Liver (tissue), 9 donors: ENCODE data around the gene FCSK. TPM values are rescaled to one million over a fixed set of nuclear protein-coding genes. Genes with fewer than 3 reads are reported as not detected.

Experiments
- DNase-seq: peaks from one replicate; pipeline ENCODE4 v3.0.0-alpha.2; 2017; ENCODE audit warnings: low spot score
- H3K27ac ChIP-seq, 2 donors: one replicate each; pipeline ENCODE4 v1.7.0; 2013; ENCODE audit warnings: inconsistent platforms in 2 of 2, low read length in 2 of 2, control low read depth in 1 of 2, low read depth in 1 of 2, mild to moderate bottlenecking in 1 of 2
- H3K27me3 ChIP-seq, 4 donors: one replicate each; pipeline versions ENCODE4 v1.6.1 to v1.7.0; 2013; ENCODE audit warnings: low read length in 3 of 4, inconsistent platforms in 1 of 4, mild to moderate bottlenecking in 1 of 4, moderate library complexity in 1 of 4; ENCODE audit not compliant: control insufficient read depth in 4 of 4, insufficient read depth in 4 of 4
- H3K36me3 ChIP-seq, 4 donors: one replicate each; pipeline versions ENCODE4 v1.6.1 to v1.7.0; 2013; ENCODE audit warnings: low read length in 3 of 4, mild to moderate bottlenecking in 3 of 4, low read depth in 1 of 4, moderate library complexity in 1 of 4; ENCODE audit not compliant: control insufficient read depth in 4 of 4, insufficient read depth in 3 of 4
- H3K4me1 ChIP-seq, 4 donors: one replicate each; pipeline versions ENCODE4 v1.6.1 to v1.7.0; 2013; ENCODE audit warnings: low read length in 3 of 4, mild to moderate bottlenecking in 3 of 4, moderate library complexity in 1 of 4; ENCODE audit not compliant: control insufficient read depth in 4 of 4, insufficient read depth in 4 of 4
- H3K4me3 ChIP-seq, 3 donors: one replicate each; pipeline versions ENCODE4 v1.6.1 to v1.7.0; 2013; ENCODE audit warnings: low read length in 3 of 3, control low read depth in 1 of 3, low read depth in 1 of 3, mild to moderate bottlenecking in 1 of 3
- H3K9ac ChIP-seq, 2 donors: one replicate each; pipeline ENCODE4 v1.7.0; 2013; ENCODE audit warnings: low read length in 2 of 2, mild to moderate bottlenecking in 2 of 2, moderate library complexity in 2 of 2, control low read depth in 1 of 2, low read depth in 1 of 2
- H3K9me3 ChIP-seq, 4 donors: one replicate each; pipeline versions ENCODE4 v1.6.1 to v1.7.0; 2013; ENCODE audit warnings: low read length in 3 of 4; ENCODE audit not compliant: control insufficient read depth in 4 of 4
- FOXA1 ChIP-seq: IDR thresholded peaks from 2 replicates; pipeline ENCODE4 v1.6.1; 2016; ENCODE audit warnings: antibody characterized with exemption
- FOXA2 ChIP-seq: IDR thresholded peaks from 2 replicates; pipeline ENCODE4 v1.6.1; 2016; ENCODE audit warnings: antibody characterized with exemption
- GABPA ChIP-seq, 2 donors: IDR thresholded peaks in 1 of 2; conservative IDR thresholded peaks in 1 of 2; 2 replicates each; pipeline ENCODE4 v1.6.1; 2016; ENCODE audit warnings: antibody characterized with exemption in 2 of 2, mild to moderate bottlenecking in 1 of 2, moderate library complexity in 1 of 2
- HNF4A ChIP-seq, 2 donors: conservative IDR thresholded peaks; 2 replicates each; pipeline ENCODE4 v1.6.1; 2016; ENCODE audit warnings: antibody characterized with exemption in 2 of 2, mild to moderate bottlenecking in 2 of 2
- HNF4G ChIP-seq: IDR thresholded peaks from 2 replicates; pipeline ENCODE4 v1.6.1; 2016; ENCODE audit warnings: antibody characterized with exemption
- JUND ChIP-seq, 2 donors: IDR thresholded peaks; 2 replicates each; pipeline ENCODE4 v1.6.1; 2016; ENCODE audit warnings: antibody characterized with exemption in 2 of 2
- NR2F2 ChIP-seq: IDR thresholded peaks from 2 replicates; pipeline ENCODE4 v1.6.1; 2016; ENCODE audit warnings: antibody characterized with exemption
- RAD21 ChIP-seq, 2 donors: IDR thresholded peaks; 2 replicates each; pipeline ENCODE4 v1.6.1; 2016; ENCODE audit warnings: antibody characterized with exemption in 2 of 2, mild to moderate bottlenecking in 2 of 2
- RXRA ChIP-seq, 2 donors: IDR thresholded peaks; 2 replicates each; pipeline ENCODE4 v1.6.1; 2017 to 2018; ENCODE audit warnings: antibody characterized with exemption in 2 of 2, mild to moderate bottlenecking in 1 of 2
- SP1 ChIP-seq: IDR thresholded peaks from 2 replicates; pipeline ENCODE4 v1.6.1; 2018; ENCODE audit warnings: antibody characterized with exemption, mild to moderate bottlenecking
- TAF1 ChIP-seq: conservative IDR thresholded peaks from 2 replicates; pipeline ENCODE4 v1.6.1; 2016; ENCODE audit warnings: antibody characterized with exemption, mild to moderate bottlenecking
- YY1 ChIP-seq: IDR thresholded peaks from 2 replicates; pipeline ENCODE4 v1.6.1; 2016; ENCODE audit warnings: antibody characterized with exemption, mild to moderate bottlenecking
- WGBS: extraction: QIAGEN DNeasy Blood & Tissue Kit; methylation state at CpG from one replicate; pipeline ENCODE4 v1.1.7; 2013; 5-methylcytosine and 5-hydroxymethylcytosine counted together
- polyA plus RNA-seq, 2 donors: library from polyadenylated mRNA; stranded (reverse) in 1 of 2; unstranded in 1 of 2; fragments of 200-250 nt in 1 of 2; fragments of >200 nt in 1 of 2; fragmentation: Nextera tagmentation in 1 of 2; extraction: Ambion mirVana in 1 of 2; gene quantifications; one replicate each; pipeline versions ENCODE4 v1.2.1 to v1.2.3, GENCODE V29; 2013 to 2015
- total RNA-seq, 2 donors: library from RNA; depleted of rRNA; stranded (reverse); fragments of >200 nt; gene quantifications; one replicate each; pipeline ENCODE4 v1.2.3, GENCODE V29; 2014
- TF ChIP-seq, protein P1 (sequence below): IDR thresholded peaks from 2 replicates; pipeline ENCODE4 v1.6.1; 2016; ENCODE audit warnings: antibody characterized with exemption, mild to moderate bottlenecking
- TF ChIP-seq, protein P2 (sequence below): IDR thresholded peaks from 2 replicates; pipeline ENCODE4 v1.6.1; 2016; ENCODE audit warnings: antibody characterized with exemption
- TF ChIP-seq, protein P3 (sequence below): IDR thresholded peaks from 2 replicates; pipeline ENCODE4 v1.6.1; 2016; ENCODE audit warnings: antibody characterized with exemption
- TF ChIP-seq, protein P4 (sequence below): IDR thresholded peaks from 2 replicates; pipeline ENCODE4 v1.6.1; 2016; ENCODE audit warnings: antibody characterized with exemption
- donor health status: healthy.
- donor health status: healthy.
- donor health status: healthy.
- donor health status: healthy.
- donor health status: healthy.

FCSK gene
- total and polyA plus RNA-seq, 4 donors = 4.3 to 20.2 (median 8.5) TPM

DNA sequence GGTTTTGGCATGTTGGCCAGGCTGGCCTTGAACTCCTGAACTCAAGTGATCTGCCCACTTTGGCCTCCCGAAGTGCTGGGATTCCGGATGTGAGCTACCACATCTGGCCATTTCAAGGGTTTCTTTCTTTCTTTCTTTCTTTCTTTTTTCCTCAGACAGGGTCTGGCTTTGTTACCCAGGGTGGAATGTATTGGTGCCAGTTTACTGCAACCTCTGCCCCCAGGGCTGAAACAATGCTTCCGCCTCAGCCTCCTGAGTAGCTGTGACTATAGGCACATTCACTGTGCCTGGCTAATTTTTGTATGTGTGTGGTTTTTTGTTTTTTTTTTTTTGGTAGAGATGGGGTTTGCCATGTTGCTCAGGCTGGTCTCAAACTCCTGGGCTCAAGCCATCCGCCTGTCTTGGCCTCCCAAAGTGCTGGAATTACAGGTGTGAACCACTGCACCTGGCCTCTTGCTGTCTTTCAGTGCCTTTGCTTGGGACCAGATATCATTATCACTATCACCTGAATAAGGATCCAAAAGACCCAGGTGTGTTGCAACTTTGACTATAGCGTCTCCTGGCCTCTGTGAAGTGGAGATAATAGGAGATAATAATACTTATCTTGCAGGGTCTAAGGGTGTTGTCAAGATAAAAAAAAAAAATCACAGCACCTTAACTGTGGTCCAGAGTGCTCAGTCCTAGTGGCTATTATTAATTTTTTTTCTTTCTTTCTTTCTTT is 3.2 kb downstream of the FCSK start:
- Histone ChIP-seq H3K9ac (no peak overlapping the region), H3K27ac (no peak overlapping the region), H3K4me1 (peaks cover 2 to 17% (median 5%) of the 10 kb centered on the region in 4 donors), H3K36me3 (no peaks in the 10 kb centered on the region), H3K4me3 (no peak overlapping the region), H3K27me3 (no peaks in the 10 kb centered on the region), H3K9me3 (no peaks in the 10 kb centered on the region)
- DNase-seq = no peak
- WGBS = 87% methylated on average over 5 of the region's 5 CpGs
- TF ChIP-seq, protein P1, sequence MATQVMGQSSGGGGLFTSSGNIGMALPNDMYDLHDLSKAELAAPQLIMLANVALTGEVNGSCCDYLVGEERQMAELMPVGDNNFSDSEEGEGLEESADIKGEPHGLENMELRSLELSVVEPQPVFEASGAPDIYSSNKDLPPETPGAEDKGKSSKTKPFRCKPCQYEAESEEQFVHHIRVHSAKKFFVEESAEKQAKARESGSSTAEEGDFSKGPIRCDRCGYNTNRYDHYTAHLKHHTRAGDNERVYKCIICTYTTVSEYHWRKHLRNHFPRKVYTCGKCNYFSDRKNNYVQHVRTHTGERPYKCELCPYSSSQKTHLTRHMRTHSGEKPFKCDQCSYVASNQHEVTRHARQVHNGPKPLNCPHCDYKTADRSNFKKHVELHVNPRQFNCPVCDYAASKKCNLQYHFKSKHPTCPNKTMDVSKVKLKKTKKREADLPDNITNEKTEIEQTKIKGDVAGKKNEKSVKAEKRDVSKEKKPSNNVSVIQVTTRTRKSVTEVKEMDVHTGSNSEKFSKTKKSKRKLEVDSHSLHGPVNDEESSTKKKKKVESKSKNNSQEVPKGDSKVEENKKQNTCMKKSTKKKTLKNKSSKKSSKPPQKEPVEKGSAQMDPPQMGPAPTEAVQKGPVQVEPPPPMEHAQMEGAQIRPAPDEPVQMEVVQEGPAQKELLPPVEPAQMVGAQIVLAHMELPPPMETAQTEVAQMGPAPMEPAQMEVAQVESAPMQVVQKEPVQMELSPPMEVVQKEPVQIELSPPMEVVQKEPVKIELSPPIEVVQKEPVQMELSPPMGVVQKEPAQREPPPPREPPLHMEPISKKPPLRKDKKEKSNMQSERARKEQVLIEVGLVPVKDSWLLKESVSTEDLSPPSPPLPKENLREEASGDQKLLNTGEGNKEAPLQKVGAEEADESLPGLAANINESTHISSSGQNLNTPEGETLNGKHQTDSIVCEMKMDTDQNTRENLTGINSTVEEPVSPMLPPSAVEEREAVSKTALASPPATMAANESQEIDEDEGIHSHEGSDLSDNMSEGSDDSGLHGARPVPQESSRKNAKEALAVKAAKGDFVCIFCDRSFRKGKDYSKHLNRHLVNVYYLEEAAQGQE = no peak
- TF ChIP-seq TAF1 (no peak), NR2F2 (no peak), HNF4G (no peak), JUND (IDR thresholded peaks at IDR 0.05) (no peak), FOXA2 (no peak), RXRA (IDR thresholded peaks at IDR 0.05) (no peak)
- TF ChIP-seq, protein P2, sequence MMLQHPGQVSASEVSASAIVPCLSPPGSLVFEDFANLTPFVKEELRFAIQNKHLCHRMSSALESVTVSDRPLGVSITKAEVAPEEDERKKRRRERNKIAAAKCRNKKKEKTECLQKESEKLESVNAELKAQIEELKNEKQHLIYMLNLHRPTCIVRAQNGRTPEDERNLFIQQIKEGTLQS = no peak
- TF ChIP-seq, protein P3, sequence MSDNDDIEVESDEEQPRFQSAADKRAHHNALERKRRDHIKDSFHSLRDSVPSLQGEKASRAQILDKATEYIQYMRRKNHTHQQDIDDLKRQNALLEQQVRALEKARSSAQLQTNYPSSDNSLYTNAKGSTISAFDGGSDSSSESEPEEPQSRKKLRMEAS = no peak

DNA sequence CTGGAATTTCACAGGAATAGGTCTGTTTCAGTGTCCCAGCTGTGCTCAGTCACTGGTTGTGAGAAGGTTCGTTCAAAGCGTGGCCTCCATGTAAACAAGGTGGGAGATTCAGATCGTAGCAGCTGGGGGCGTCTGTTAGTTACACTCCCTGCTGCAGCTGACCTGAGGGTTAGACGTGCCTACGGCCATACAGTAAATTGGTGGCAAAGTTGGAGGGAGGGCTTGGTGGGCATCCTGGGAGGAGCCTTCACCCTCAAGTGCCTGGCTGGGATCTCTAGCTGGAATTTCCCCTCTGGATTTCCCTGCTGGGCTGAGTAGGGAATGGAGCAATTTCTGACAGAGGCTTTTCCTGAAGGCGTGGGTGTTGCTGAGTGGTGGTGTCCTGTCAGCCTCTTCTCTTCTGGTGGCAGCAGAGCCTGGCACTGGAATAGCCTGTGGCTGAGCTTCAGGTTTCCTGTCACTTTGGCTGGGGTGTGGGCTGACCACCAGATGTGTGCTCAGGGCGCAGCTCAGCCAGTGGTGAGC is 6.4 kb downstream of the FCSK start:
- H3K27ac ChIP-seq = no peak overlapping the region
- H3K4me1 ChIP-seq = peaks cover 0 to 3% (median 1%) of the 10 kb centered on the region in 4 donors
- H3K36me3 ChIP-seq = peaks cover 0 to 17% (median 7%) of the 10 kb centered on the region in 4 donors
- TF ChIP-seq YY1 (no peak), NR2F2 (no peak), SP1 (no peak), TAF1 (no peak), FOXA1 (no peak), HNF4A (conservative IDR thresholded peaks at IDR 0.05) (no peak), JUND (IDR thresholded peaks at IDR 0.05) (no peak), RAD21 (IDR thresholded peaks at IDR 0.05) (no peak), HNF4G (no peak), RXRA (IDR thresholded peaks at IDR 0.05) (no peak), GABPA (IDR thresholded peaks at IDR 0.05 in 1 of 2, conservative IDR thresholded peaks at IDR 0.05 in 1 of 2) (no peak)
- TF ChIP-seq, protein P3 = no peak
- TF ChIP-seq, protein P2 = no peak
- TF ChIP-seq, protein P4, sequence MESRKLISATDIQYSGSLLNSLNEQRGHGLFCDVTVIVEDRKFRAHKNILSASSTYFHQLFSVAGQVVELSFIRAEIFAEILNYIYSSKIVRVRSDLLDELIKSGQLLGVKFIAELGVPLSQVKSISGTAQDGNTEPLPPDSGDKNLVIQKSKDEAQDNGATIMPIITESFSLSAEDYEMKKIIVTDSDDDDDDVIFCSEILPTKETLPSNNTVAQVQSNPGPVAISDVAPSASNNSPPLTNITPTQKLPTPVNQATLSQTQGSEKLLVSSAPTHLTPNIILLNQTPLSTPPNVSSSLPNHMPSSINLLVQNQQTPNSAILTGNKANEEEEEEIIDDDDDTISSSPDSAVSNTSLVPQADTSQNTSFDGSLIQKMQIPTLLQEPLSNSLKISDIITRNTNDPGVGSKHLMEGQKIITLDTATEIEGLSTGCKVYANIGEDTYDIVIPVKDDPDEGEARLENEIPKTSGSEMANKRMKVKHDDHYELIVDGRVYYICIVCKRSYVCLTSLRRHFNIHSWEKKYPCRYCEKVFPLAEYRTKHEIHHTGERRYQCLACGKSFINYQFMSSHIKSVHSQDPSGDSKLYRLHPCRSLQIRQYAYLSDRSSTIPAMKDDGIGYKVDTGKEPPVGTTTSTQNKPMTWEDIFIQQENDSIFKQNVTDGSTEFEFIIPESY = no peak
- TF ChIP-seq, protein P1 = no peak
- H3K27me3 ChIP-seq = no peaks in the 10 kb centered on the region
- H3K9ac ChIP-seq = no peak overlapping the region
- H3K9me3 ChIP-seq = no peaks in the 10 kb centered on the region
- WGBS = 82% methylated on average over 8 of the region's 8 CpGs
- no peak overlapping the region for H3K4me3 ChIP-seq
- no peak for DNase-seq
